ENCODE data around the gene INPP5A.

INPP5A gene

DNA sequence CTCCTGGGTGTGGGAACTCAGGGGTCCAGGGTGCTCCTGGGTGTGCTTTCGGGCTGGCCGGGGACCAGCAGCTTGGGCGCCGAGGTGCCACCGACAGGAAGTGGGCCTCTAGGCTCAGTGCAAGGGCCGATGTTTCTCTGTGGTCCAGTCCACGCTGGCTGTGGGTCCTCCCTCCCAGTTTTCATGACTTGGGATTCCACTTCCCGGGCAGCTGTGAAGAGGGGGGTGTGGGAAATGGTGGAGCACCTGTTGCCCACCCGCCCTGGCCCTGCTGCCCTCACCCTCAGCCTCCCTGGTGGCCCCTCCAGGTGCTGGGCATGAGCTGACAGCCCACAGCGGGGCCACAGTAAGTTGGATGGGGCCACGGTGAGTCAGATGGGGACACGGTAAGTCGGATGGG lies 189.8 kb downstream of the INPP5A start:
- H4K20me1 ChIP-seq (ENCODE audit: insufficient read depth, low read length), result no peaks in the 10 kb centered on the region
- H3K9me2 ChIP-seq (replicated peaks; ENCODE audit: insufficient read depth, low read length), result no peaks in the 10 kb centered on the region

DNA sequence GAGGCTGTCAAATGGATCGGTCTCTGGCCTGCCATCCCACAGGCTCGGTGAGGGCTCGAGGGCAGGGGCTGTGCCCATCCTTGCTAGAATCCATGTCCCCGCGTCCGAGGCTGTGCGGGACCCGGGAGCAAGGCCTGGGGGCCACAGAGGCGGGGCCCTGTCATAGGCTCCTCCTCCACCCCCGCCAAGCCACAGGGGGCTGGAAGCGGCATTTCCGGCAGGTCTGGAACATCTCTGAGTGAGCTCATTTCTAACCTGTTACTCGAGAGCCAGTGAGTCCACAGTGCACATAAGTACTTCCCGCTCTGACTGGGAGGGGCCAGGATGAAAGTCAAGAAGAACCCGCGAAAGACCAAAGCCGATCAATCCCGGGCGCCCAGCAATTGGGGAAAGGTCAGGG lies 190.7 kb downstream of the INPP5A start:
- no peaks in the 10 kb centered on the region for H3K9me2 ChIP-seq (replicated peaks; ENCODE audit: insufficient read depth, low read length)
- TF ChIP-seq EZH2phosphoT487 (IDR thresholded peaks at IDR 0.05; ENCODE audit: low read length) (no peak), EZH2 (optimal IDR thresholded peaks at IDR 0.05; ENCODE audit: low read depth, low read length) (no peak)
- TF ChIP-seq, protein P1, sequence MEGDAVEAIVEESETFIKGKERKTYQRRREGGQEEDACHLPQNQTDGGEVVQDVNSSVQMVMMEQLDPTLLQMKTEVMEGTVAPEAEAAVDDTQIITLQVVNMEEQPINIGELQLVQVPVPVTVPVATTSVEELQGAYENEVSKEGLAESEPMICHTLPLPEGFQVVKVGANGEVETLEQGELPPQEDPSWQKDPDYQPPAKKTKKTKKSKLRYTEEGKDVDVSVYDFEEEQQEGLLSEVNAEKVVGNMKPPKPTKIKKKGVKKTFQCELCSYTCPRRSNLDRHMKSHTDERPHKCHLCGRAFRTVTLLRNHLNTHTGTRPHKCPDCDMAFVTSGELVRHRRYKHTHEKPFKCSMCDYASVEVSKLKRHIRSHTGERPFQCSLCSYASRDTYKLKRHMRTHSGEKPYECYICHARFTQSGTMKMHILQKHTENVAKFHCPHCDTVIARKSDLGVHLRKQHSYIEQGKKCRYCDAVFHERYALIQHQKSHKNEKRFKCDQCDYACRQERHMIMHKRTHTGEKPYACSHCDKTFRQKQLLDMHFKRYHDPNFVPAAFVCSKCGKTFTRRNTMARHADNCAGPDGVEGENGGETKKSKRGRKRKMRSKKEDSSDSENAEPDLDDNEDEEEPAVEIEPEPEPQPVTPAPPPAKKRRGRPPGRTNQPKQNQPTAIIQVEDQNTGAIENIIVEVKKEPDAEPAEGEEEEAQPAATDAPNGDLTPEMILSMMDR (IDR thresholded peaks at IDR 0.05; ENCODE audit: low read length), result no peak

More for the DNA sequence above, 189.8 kb downstream of the INPP5A start:
- Histone ChIP-seq H3K9me3 (replicated peaks; ENCODE audit: insufficient read depth, low read length) (no peaks in the 10 kb centered on the region), H3K79me2 (ENCODE audit: low read length) (no peaks in the 10 kb centered on the region), H2AFZ (ENCODE audit: low read length) (no peak overlapping the region), H3K36me3 (replicated peaks; ENCODE audit: insufficient read depth, low read length) (no peaks in the 10 kb centered on the region), H3K27me3 (replicated peaks; ENCODE audit: insufficient read depth, low read length) (no peaks in the 10 kb centered on the region), H3K27ac (ENCODE audit: low read length) (no peak overlapping the region), H3K9ac (ENCODE audit: low read length) (no peak overlapping the region), H3K4me2 (ENCODE audit: low read depth, low read length) (no peak overlapping the region), H3K4me1 (ENCODE audit: low read length) (no peaks in the 10 kb centered on the region), H3F3A (ENCODE audit: insufficient read depth, low read length) (no peaks in the 10 kb centered on the region), H3K4me3 (ENCODE audit: low read length) (no peak overlapping the region)
- no peak for TF ChIP-seq EZH2 (optimal IDR thresholded peaks at IDR 0.05; ENCODE audit: low read depth, low read length)
- no peak for TF ChIP-seq EZH2phosphoT487 (IDR thresholded peaks at IDR 0.05; ENCODE audit: low read length)
- TF ChIP-seq, protein P1 (IDR thresholded peaks at IDR 0.05; ENCODE audit: low read length), result no peak
- DNase-seq, result no peak

DNA sequence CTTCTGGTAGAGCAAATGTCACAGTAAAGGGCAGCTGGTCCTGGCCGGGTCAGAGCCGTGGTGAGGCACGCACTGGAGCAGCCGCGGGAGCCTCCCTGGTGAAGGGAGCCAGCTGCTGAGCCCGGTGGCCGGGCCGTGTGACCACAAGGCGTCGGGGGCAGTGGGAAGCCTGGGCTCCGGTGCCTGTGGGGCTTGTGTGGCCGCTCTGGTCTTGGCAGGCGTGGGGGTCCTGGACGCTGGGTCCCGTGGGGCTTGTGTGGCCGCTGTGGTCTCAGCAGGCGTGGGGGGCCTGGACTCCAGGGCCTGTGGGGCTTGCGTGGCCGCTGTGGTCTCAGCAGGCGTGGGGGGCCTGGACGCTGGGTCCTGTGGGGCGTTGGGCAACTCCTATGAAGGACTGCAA lies 191.2 kb downstream of the INPP5A start:
- Histone ChIP-seq H3F3A (ENCODE audit: insufficient read depth, low read length) (no peaks in the 10 kb centered on the region), H2AFZ (ENCODE audit: low read length) (no peak overlapping the region), H4K20me1 (ENCODE audit: insufficient read depth, low read length) (no peaks in the 10 kb centered on the region), H3K4me1 (ENCODE audit: low read length) (no peaks in the 10 kb centered on the region), H3K9ac (ENCODE audit: low read length) (no peak overlapping the region), H3K27ac (ENCODE audit: low read length) (no peak overlapping the region), H3K9me3 (replicated peaks; ENCODE audit: insufficient read depth, low read length) (no peaks in the 10 kb centered on the region), H3K36me3 (replicated peaks; ENCODE audit: insufficient read depth, low read length) (no peaks in the 10 kb centered on the region), H3K79me2 (ENCODE audit: low read length) (no peaks in the 10 kb centered on the region), H3K4me3 (ENCODE audit: low read length) (no peak overlapping the region), H3K9me2 (replicated peaks; ENCODE audit: insufficient read depth, low read length) (no peaks in the 10 kb centered on the region), H3K27me3 (replicated peaks; ENCODE audit: insufficient read depth, low read length) (no peaks in the 10 kb centered on the region), H3K4me2 (ENCODE audit: low read depth, low read length) (no peak overlapping the region)
- TF ChIP-seq EZH2phosphoT487 (IDR thresholded peaks at IDR 0.05; ENCODE audit: low read length), result no peak
- no peak for TF ChIP-seq EZH2 (optimal IDR thresholded peaks at IDR 0.05; ENCODE audit: low read depth, low read length)
- TF ChIP-seq, protein P1 (IDR thresholded peaks at IDR 0.05; ENCODE audit: low read length), result no peak
- DNase-seq, result no peak

More for the DNA sequence above, 190.7 kb downstream of the INPP5A start:
- no peaks in the 10 kb centered on the region for H3K9me3 ChIP-seq (replicated peaks; ENCODE audit: insufficient read depth, low read length)
- H3K4me3 ChIP-seq (ENCODE audit: low read length), result no peak overlapping the region
- H3K27me3 ChIP-seq (replicated peaks; ENCODE audit: insufficient read depth, low read length), result no peaks in the 10 kb centered on the region
- H2AFZ ChIP-seq (ENCODE audit: low read length), result no peak overlapping the region
- no peak for DNase-seq
- H4K20me1 ChIP-seq (ENCODE audit: insufficient read depth, low read length), result no peaks in the 10 kb centered on the region
- H3K79me2 ChIP-seq (ENCODE audit: low read length), result no peaks in the 10 kb centered on the region
- H3K9ac ChIP-seq (ENCODE audit: low read length), result no peak overlapping the region
- H3K4me2 ChIP-seq (ENCODE audit: low read depth, low read length), result no peak overlapping the region
- no peaks in the 10 kb centered on the region for H3K36me3 ChIP-seq (replicated peaks; ENCODE audit: insufficient read depth, low read length)
- H3F3A ChIP-seq (ENCODE audit: insufficient read depth, low read length), result no peaks in the 10 kb centered on the region
- H3K27ac ChIP-seq (ENCODE audit: low read length), result no peak overlapping the region
- no peaks in the 10 kb centered on the region for H3K4me1 ChIP-seq (ENCODE audit: low read length)
